DND-41 (cell line): Measurements from ENCODE around the gene TIMM44.

Source experiments
- ATAC-seq: fragments of 200-7000 bp; cut with Tn5 transposase; 3 replicates; pipeline ENCODE4 v1.9.1; 2021; ENCODE audit warnings: low read depth; ENCODE audit not compliant: insufficient read depth
- DNase-seq: peaks from one replicate; pipeline ENCODE4 v3.0.0-alpha.2; 2020
- H2AFZ ChIP-seq: 2 replicates; pipeline ENCODE4 v1.6.0; 2012; ENCODE audit warnings: low read depth, low read length
- H3K27ac ChIP-seq: 2 replicates; pipeline ENCODE4 v1.5.1; 2012; ENCODE audit warnings: low read length, inconsistent platforms
- H3K27me3 ChIP-seq: fragments of 200-600 bp; sonication (generic); 2 replicates; pipeline ENCODE4 v1.6.0; 2012; ENCODE audit warnings: low read length, mild to moderate bottlenecking, inconsistent platforms; ENCODE audit not compliant: insufficient read depth, poor library complexity
- H3K36me3 ChIP-seq: 2 replicates; pipeline ENCODE4 v1.5.1; 2012; ENCODE audit warnings: low read length, inconsistent platforms; ENCODE audit not compliant: insufficient read depth
- H3K4me1 ChIP-seq: 2 replicates; pipeline ENCODE4 v1.5.1; 2012; ENCODE audit warnings: mild to moderate bottlenecking, low read length; ENCODE audit not compliant: insufficient read depth
- H3K4me2 ChIP-seq: 2 replicates; pipeline ENCODE4 v1.6.0; 2012; ENCODE audit warnings: mild to moderate bottlenecking, moderate library complexity, low read length, inconsistent platforms; ENCODE audit not compliant: insufficient read depth
- H3K4me3 ChIP-seq, 2 experiments: fragments of 200-600 bp in 1 of 2; shearing (Covaris generic) in 1 of 2; 2 replicates each; pipeline ENCODE4 v1.5.1; 2012 to 2016; ENCODE audit warnings: inconsistent platforms in 2 of 2, low read length in 2 of 2, mild to moderate bottlenecking in 2 of 2, low read depth in 1 of 2, moderate library complexity in 1 of 2
- H3K79me2 ChIP-seq: 2 replicates; pipeline ENCODE4 v1.6.0; 2012; ENCODE audit warnings: low read length, inconsistent platforms; ENCODE audit not compliant: insufficient read depth
- H3K9ac ChIP-seq: 2 replicates; pipeline ENCODE4 v1.6.0; 2012; ENCODE audit warnings: low read depth, mild to moderate bottlenecking, inconsistent platforms, low read length, moderate library complexity
- H3K9me3 ChIP-seq: 2 replicates; pipeline ENCODE4 v1.5.1; 2012; ENCODE audit warnings: low read length, moderate library complexity, mild to moderate bottlenecking, inconsistent platforms; ENCODE audit not compliant: insufficient read depth, severe bottlenecking
- H4K20me1 ChIP-seq: 2 replicates; pipeline ENCODE4 v1.6.0; 2012; ENCODE audit warnings: low read length; ENCODE audit not compliant: insufficient read depth
- CTCF ChIP-seq: IDR thresholded peaks from 2 replicates; pipeline ENCODE4 v1.5.1; 2012; ENCODE audit warnings: borderline replicate concordance, low read length, moderate library complexity, mild to moderate bottlenecking; ENCODE audit not compliant: poor library complexity, severe bottlenecking; ENCODE audit errors: extremely low read depth
- EZH2 ChIP-seq: IDR thresholded peaks from 3 replicates; pipeline ENCODE4 v1.6.1; 2012; ENCODE audit warnings: borderline replicate concordance, low read depth, mild to moderate bottlenecking, moderate library complexity, low read length, inconsistent platforms; ENCODE audit not compliant: severe bottlenecking

The TIMM44 gene

GRCh38 chr19:7904074-7905020, 39.1 kb downstream of the TIMM44 start:
- peak overlapping the region; percentile 86 for H3K27ac ChIP-seq
- H3K9ac ChIP-seq = peak overlapping the region; percentile 62
- no peaks in the 10 kb centered on the region for H3K9me3 ChIP-seq
- no peaks in the 10 kb centered on the region for H3K27me3 ChIP-seq
- peaks cover 39% of the 10 kb centered on the region for H3K36me3 ChIP-seq
- H3K4me1 ChIP-seq = peaks cover 33% of the 10 kb centered on the region
- peak; percentile 31 for ATAC-seq
- peak overlapping the region; percentile 38 to 84; a peak in 3 of 4 replicates for H3K4me3 ChIP-seq
- peak overlapping the region; percentile 93 for H3K4me2 ChIP-seq
- TF ChIP-seq CTCF (no peak), EZH2 (no peak)
- peaks cover 48% of the 10 kb centered on the region for H4K20me1 ChIP-seq
- DNase-seq = no peak
- H3K79me2 ChIP-seq = peaks cover 60% of the 10 kb centered on the region
- 0 out of 2 replicates have a peak overlapping the region, but pooled peaks have one; percentile 62 for H2AFZ ChIP-seq

DNA sequence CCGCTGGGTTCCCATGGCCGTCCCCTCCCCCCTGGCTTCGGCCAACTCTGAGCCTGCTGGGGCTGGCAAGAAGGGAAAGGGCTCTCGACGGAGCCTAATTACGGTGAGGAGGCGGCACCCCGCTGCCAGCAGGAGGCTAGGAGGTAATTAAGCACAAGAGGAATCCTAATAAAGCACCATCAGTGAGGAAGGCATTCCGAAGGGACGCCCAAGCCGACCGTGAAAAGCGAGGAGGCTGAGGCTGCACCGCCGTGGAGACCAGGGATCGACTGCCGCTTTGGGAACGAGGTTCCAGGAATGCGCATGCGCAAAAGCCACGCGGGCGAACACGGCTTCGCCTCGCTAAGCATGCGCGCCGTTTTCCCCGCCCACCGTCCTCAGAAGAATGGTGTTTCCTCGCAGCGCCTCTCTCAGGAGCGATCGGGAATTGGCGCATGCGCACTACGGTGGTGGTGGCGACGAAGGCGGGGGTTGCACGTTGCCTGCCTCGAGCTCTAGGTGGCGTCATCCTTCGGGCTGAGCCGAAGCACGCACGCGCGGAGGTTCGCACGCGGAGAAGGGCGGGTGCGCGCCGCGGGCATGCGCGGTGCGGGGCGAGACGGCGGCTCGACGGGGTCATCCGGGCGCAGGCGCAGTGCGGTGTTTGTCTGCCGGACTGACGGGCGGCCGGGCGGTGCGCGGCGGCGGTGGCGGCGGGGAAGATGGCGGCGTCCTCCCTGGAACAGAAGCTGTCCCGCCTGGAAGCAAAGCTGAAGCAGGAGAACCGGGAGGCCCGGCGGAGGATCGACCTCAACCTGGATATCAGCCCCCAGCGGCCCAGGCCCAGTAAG, 40.0 kb downstream of the TIMM44 start, which contains the start of gene MAP2K7:
TSS of gene MAP2K7 (plus strand) at position 634 of the 830 bp plus-strand sequence. CDS start at position 702, 68 bp downstream.
- peak; percentile 100 for DNase-seq
- peak within 1 kb of the TSS; percentile 86 for H3K27ac ChIP-seq
- peak; percentile 95 for TF ChIP-seq CTCF
- TF ChIP-seq EZH2 = no peak
- peaks cover 33% of the 10 kb centered on the region for H3K4me1 ChIP-seq
- peak within 1 kb of the TSS; percentile 71 for H3K9ac ChIP-seq
- peak within 1 kb of the TSS; percentile 42 to 84 for H3K4me3 ChIP-seq
- peak within 1 kb of the TSS; percentile 89 for H2AFZ ChIP-seq
- H3K9me3 ChIP-seq = no peaks in the 10 kb centered on the region
- H3K79me2 ChIP-seq = peaks cover 51% of the 10 kb centered on the region
- ATAC-seq = peak; percentile 84
- H3K36me3 ChIP-seq = peaks cover 32% of the 10 kb centered on the region
- peak within 1 kb of the TSS; percentile 93 for H3K4me2 ChIP-seq
- H3K27me3 ChIP-seq = no peaks in the 10 kb centered on the region
- H4K20me1 ChIP-seq = peaks cover 39% of the 10 kb centered on the region

DNA sequence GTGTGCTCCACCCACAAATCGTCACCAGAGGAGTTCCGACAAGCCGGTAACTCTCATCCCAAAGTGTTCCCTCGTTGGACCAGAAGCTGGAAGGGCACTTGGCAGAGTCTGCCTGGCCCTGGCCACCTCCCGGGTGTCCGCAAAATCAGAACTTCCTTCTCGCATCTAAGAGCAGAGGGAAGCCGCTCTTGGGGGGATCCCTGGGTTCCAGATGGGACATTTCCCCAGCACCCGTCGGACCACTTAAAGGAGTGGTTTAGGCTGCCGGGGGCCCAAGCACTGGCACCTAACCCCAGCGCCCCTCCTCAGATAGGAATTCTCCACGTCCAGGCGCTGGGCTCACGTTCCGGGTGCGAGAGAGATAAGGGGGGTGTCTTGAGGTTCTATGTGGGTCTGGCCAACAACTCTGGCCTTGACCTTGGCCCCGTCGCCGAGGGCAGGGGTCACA, 40.6 kb downstream of the TIMM44 start:
- Histone ChIP-seq H3K4me1 (peaks cover 33% of the 10 kb centered on the region), H3K36me3 (peaks cover 30% of the 10 kb centered on the region), H3K79me2 (peaks cover 45% of the 10 kb centered on the region), H3K9me3 (no peaks in the 10 kb centered on the region), H4K20me1 (peaks cover 33% of the 10 kb centered on the region), H3K4me2 (peak overlapping the region; percentile 89), H3K9ac (peak overlapping the region; percentile 71), H3K27me3 (no peaks in the 10 kb centered on the region), H3K4me3 (peak overlapping the region; percentile 42 to 79), H2AFZ (peak overlapping the region; percentile 89), H3K27ac (peak overlapping the region; percentile 86)
- no peak for ATAC-seq
- no peak for DNase-seq
- TF ChIP-seq CTCF (no peak), EZH2 (no peak)
